ENCODE measurements around the gene CNTN6.

The CNTN6 gene

DNA sequence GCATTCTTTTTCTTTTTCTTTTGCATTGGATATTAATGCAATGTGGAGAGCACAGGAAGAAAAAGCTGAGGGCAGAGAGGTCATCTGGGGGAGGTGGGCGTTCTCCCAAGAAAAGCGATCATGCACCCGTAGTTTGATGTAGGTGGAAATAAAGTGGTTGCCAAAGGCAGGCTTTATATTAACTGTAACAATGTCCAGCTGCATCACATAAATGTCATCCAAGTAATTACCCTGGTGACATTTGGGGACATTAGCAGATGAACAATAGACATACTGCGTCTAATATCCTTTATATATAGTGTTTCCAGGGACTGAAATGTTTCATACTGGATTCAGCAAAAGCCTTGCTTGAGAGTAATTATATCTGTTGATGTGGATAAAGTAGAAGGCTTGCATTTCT, 135.5 kb downstream of the CNTN6 start:
- H3K4me3 ChIP-seq (ENCODE audit: low read depth in 1 of 2, low read length in 2 of 2) = no peak overlapping the region
- H3K4me1 ChIP-seq (ENCODE audit: insufficient read depth, low read length) = no peaks in the 10 kb centered on the region
- no peak overlapping the region for H3K27ac ChIP-seq (ENCODE audit: low read depth, low read length)
- no peak overlapping the region for H3K9ac ChIP-seq (ENCODE audit: low read length)
- no peaks in the 10 kb centered on the region for H3K9me3 ChIP-seq (ENCODE audit: low read length)
- no peaks in the 10 kb centered on the region for H3K36me3 ChIP-seq (ENCODE audit: insufficient read depth, low read length)
- H3K27me3 ChIP-seq (ENCODE audit: control insufficient read depth in 1 of 2, insufficient read depth in 2 of 2, low read length in 2 of 2) = no peaks in the 10 kb centered on the region

- H3K9me3 ChIP-seq (ENCODE audit: low read length) = no peaks in the 10 kb centered on the region
- H3K4me1 ChIP-seq (ENCODE audit: insufficient read depth, low read length) = no peaks in the 10 kb centered on the region
- H3K27ac ChIP-seq (ENCODE audit: low read depth, low read length) = no peak overlapping the region
- no peaks in the 10 kb centered on the region for H3K27me3 ChIP-seq (ENCODE audit: control insufficient read depth in 1 of 2, insufficient read depth in 2 of 2, low read length in 2 of 2)
- no peak overlapping the region for H3K9ac ChIP-seq (ENCODE audit: low read length)
- no peak overlapping the region for H3K4me3 ChIP-seq (ENCODE audit: low read depth in 1 of 2, low read length in 2 of 2)
- no peaks in the 10 kb centered on the region for H3K36me3 ChIP-seq (ENCODE audit: insufficient read depth, low read length)
Measured at GRCh38 chr3:1230920-1231319, 138.1 kb downstream of the CNTN6 start.

DNA sequence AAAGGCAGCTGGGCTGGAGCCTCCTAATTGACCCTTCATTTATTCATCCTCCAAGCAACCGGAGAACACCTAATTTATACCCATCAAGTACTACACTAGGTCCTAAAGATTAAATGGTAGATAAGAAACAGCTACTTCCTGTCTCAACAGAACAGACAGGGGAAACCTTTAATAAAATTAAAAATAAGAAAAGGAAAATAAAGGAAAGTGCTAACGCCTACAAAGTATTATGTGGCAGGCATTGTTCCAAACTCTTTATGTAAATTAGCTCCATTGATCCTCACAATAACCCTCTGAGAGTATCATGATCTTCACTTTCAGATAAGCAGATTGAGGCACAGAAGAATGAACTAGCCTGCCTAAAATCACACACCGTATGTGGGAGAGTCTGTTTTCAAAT, 139.5 kb downstream of the CNTN6 start:
- Histone ChIP-seq H3K4me3 (ENCODE audit: low read depth in 1 of 2, low read length in 2 of 2) (no peak overlapping the region), H3K27me3 (ENCODE audit: control insufficient read depth in 1 of 2, insufficient read depth in 2 of 2, low read length in 2 of 2) (no peaks in the 10 kb centered on the region), H3K9ac (ENCODE audit: low read length) (no peak overlapping the region), H3K27ac (ENCODE audit: low read depth, low read length) (no peak overlapping the region), H3K9me3 (ENCODE audit: low read length) (no peaks in the 10 kb centered on the region), H3K4me1 (ENCODE audit: insufficient read depth, low read length) (no peaks in the 10 kb centered on the region), H3K36me3 (ENCODE audit: insufficient read depth, low read length) (no peaks in the 10 kb centered on the region)

GRCh38 chr3:1235526-1236120, 142.8 kb downstream of the CNTN6 start:
- Histone ChIP-seq H3K4me1 (ENCODE audit: insufficient read depth, low read length) (no peaks in the 10 kb centered on the region), H3K4me3 (ENCODE audit: low read depth in 1 of 2, low read length in 2 of 2) (no peak overlapping the region), H3K9me3 (ENCODE audit: low read length) (no peaks in the 10 kb centered on the region), H3K36me3 (ENCODE audit: insufficient read depth, low read length) (no peaks in the 10 kb centered on the region), H3K27ac (ENCODE audit: low read depth, low read length) (no peak overlapping the region), H3K27me3 (ENCODE audit: control insufficient read depth in 1 of 2, insufficient read depth in 2 of 2, low read length in 2 of 2) (no peaks in the 10 kb centered on the region), H3K9ac (ENCODE audit: low read length) (no peak overlapping the region)

GRCh38 chr3:1251282-1252060, 158.6 kb downstream of the CNTN6 start:
- Histone ChIP-seq H3K27me3 (ENCODE audit: control insufficient read depth in 1 of 2, insufficient read depth in 2 of 2, low read length in 2 of 2) (no peaks in the 10 kb centered on the region), H3K27ac (ENCODE audit: low read depth, low read length) (no peak overlapping the region), H3K9ac (ENCODE audit: low read length) (no peak overlapping the region), H3K4me3 (ENCODE audit: low read depth in 1 of 2, low read length in 2 of 2) (no peak overlapping the region), H3K9me3 (ENCODE audit: low read length) (no peaks in the 10 kb centered on the region), H3K36me3 (ENCODE audit: insufficient read depth, low read length) (no peaks in the 10 kb centered on the region), H3K4me1 (ENCODE audit: insufficient read depth, low read length) (no peaks in the 10 kb centered on the region)

GRCh38 chr3:1252061-1252430, 159.2 kb downstream of the CNTN6 start:
- no peak overlapping the region for H3K4me3 ChIP-seq (ENCODE audit: low read depth in 1 of 2, low read length in 2 of 2)
- no peak overlapping the region for H3K27ac ChIP-seq (ENCODE audit: low read depth, low read length)
- H3K9me3 ChIP-seq (ENCODE audit: low read length) = no peaks in the 10 kb centered on the region
- no peaks in the 10 kb centered on the region for H3K4me1 ChIP-seq (ENCODE audit: insufficient read depth, low read length)
- H3K27me3 ChIP-seq (ENCODE audit: control insufficient read depth in 1 of 2, insufficient read depth in 2 of 2, low read length in 2 of 2) = no peaks in the 10 kb centered on the region
- H3K9ac ChIP-seq (ENCODE audit: low read length) = no peak overlapping the region
- H3K36me3 ChIP-seq (ENCODE audit: insufficient read depth, low read length) = no peaks in the 10 kb centered on the region

- Histone ChIP-seq H3K36me3 (ENCODE audit: insufficient read depth, low read length) (no peaks in the 10 kb centered on the region), H3K4me3 (ENCODE audit: low read depth in 1 of 2, low read length in 2 of 2) (no peak overlapping the region), H3K27ac (ENCODE audit: low read depth, low read length) (no peak overlapping the region), H3K9me3 (ENCODE audit: low read length) (no peaks in the 10 kb centered on the region), H3K9ac (ENCODE audit: low read length) (no peak overlapping the region), H3K27me3 (ENCODE audit: control insufficient read depth in 1 of 2, insufficient read depth in 2 of 2, low read length in 2 of 2) (no peaks in the 10 kb centered on the region), H3K4me1 (ENCODE audit: insufficient read depth, low read length) (no peaks in the 10 kb centered on the region)
Measured at GRCh38 chr3:1262246-1262645, 169.4 kb downstream of the CNTN6 start.

DNA sequence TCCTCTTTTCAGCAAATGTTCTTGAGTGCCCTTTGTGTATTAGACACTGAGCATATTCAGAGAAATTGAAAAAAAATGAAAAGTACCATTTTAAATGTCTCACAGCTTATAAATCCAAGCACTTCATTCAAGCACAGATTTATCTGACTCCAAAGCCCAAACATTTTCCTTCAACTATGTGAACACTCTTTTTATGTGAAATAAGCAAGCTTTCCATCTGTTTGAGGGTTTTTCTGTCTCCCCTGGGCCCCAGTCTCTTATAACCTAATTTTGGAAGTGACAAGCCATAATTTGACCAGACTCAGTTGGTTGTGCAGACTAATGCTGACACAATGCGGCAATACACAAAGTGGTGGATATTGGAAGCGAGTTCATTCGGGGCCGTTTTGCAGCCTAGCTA, 170.3 kb downstream of the CNTN6 start:
- Histone ChIP-seq H3K27me3 (ENCODE audit: control insufficient read depth in 1 of 2, insufficient read depth in 2 of 2, low read length in 2 of 2) (no peaks in the 10 kb centered on the region), H3K9me3 (ENCODE audit: low read length) (no peaks in the 10 kb centered on the region), H3K9ac (ENCODE audit: low read length) (no peak overlapping the region), H3K27ac (ENCODE audit: low read depth, low read length) (no peak overlapping the region), H3K36me3 (ENCODE audit: insufficient read depth, low read length) (no peaks in the 10 kb centered on the region), H3K4me3 (ENCODE audit: low read depth in 1 of 2, low read length in 2 of 2) (no peak overlapping the region), H3K4me1 (ENCODE audit: insufficient read depth, low read length) (no peaks in the 10 kb centered on the region)

- Histone ChIP-seq H3K4me1 (ENCODE audit: insufficient read depth, low read length) (no peaks in the 10 kb centered on the region), H3K4me3 (ENCODE audit: low read depth in 1 of 2, low read length in 2 of 2) (no peak overlapping the region), H3K27me3 (ENCODE audit: control insufficient read depth in 1 of 2, insufficient read depth in 2 of 2, low read length in 2 of 2) (no peaks in the 10 kb centered on the region), H3K27ac (ENCODE audit: low read depth, low read length) (no peak overlapping the region), H3K9me3 (ENCODE audit: low read length) (no peaks in the 10 kb centered on the region), H3K9ac (ENCODE audit: low read length) (no peak overlapping the region), H3K36me3 (ENCODE audit: insufficient read depth, low read length) (no peaks in the 10 kb centered on the region)
Measured at GRCh38 chr3:1269808-1270207, 177.0 kb downstream of the CNTN6 start.

GRCh38 chr3:1272546-1273265, 179.9 kb downstream of the CNTN6 start:
- H3K4me3 ChIP-seq (ENCODE audit: low read depth in 1 of 2, low read length in 2 of 2) = no peak overlapping the region
- H3K36me3 ChIP-seq (ENCODE audit: insufficient read depth, low read length) = no peaks in the 10 kb centered on the region
- no peaks in the 10 kb centered on the region for H3K27me3 ChIP-seq (ENCODE audit: control insufficient read depth in 1 of 2, insufficient read depth in 2 of 2, low read length in 2 of 2)
- H3K27ac ChIP-seq (ENCODE audit: low read depth, low read length) = no peak overlapping the region
- H3K9me3 ChIP-seq (ENCODE audit: low read length) = no peaks in the 10 kb centered on the region
- H3K9ac ChIP-seq (ENCODE audit: low read length) = no peak overlapping the region
- H3K4me1 ChIP-seq (ENCODE audit: insufficient read depth, low read length) = no peaks in the 10 kb centered on the region

DNA sequence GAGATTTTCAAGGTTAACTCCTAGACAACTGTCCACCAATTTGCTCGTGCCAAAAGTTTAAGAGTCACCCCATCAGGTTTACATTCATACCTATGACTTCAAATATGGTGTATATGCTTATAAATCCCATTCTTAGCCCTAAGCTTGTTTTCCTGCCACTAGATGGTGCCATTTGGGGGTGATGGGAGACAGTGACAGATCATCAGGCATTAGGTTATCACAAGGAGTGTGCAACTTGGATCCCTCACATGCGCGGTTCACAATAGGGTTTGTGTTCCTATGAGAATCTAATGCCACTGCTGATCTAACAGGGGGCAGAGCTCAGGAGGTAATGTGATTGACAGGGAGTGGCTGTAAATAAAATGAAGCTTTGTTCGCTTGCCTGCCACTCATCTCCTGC, 182.7 kb downstream of the CNTN6 start:
- no peaks in the 10 kb centered on the region for H3K9me3 ChIP-seq (ENCODE audit: low read length)
- H3K27ac ChIP-seq (ENCODE audit: low read depth, low read length) = no peak overlapping the region
- H3K36me3 ChIP-seq (ENCODE audit: insufficient read depth, low read length) = no peaks in the 10 kb centered on the region
- no peak overlapping the region for H3K9ac ChIP-seq (ENCODE audit: low read length)
- no peak overlapping the region for H3K4me3 ChIP-seq (ENCODE audit: low read depth in 1 of 2, low read length in 2 of 2)
- no peaks in the 10 kb centered on the region for H3K27me3 ChIP-seq (ENCODE audit: control insufficient read depth in 1 of 2, insufficient read depth in 2 of 2, low read length in 2 of 2)
- H3K4me1 ChIP-seq (ENCODE audit: insufficient read depth, low read length) = no peaks in the 10 kb centered on the region

Data from muscle layer of colon (tissue), 2 donors.